GM21447 (cell line): Measurements from ENCODE around the gene TARP.

Experiments
- ATAC-seq: cut with Tn5 transposase; IDR thresholded peaks from one replicate; pipeline ENCODE4 v1.9.1; 2021; ENCODE audit not compliant: unreplicated experiment

The TARP gene

DNA sequence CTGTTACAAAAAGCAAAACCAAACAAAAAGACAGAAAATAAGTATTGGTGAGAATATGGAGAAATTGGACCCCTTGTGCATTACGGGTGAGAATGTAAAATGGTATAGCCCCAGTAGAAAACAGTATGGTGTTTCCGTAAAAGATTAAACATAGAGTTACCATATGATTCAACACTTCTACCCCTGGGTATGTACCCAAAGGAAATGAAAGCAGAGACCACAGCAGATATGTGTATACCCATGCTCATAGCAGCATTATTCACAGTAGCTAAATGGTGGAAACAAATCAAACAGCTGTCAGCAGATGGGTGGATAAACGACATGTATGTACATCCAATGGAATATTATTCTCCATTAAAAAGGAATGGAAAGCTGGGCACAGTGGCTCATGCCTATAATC lies 53.0 kb downstream of the TARP start:
- no peak for ATAC-seq

DNA sequence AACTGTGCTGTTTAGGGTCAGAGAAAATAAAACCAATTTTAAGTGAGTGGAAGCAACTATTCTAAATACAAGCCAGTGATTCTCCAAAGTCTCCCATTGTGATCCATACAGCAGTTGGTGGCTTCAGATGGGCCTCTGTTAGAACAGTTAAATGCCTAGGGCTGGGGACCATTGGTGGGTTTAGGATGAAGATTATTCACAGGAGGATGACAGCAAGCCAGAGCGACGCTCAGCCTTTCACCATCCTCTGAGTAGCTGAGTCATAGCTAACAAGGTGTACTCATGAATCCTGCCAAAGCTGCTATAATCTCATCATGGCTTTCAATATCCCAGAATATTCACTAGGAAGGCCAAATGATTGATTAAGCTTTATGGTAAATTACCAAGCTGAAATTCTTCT lies 55.8 kb downstream of the TARP start:
- ATAC-seq, result no peak

DNA sequence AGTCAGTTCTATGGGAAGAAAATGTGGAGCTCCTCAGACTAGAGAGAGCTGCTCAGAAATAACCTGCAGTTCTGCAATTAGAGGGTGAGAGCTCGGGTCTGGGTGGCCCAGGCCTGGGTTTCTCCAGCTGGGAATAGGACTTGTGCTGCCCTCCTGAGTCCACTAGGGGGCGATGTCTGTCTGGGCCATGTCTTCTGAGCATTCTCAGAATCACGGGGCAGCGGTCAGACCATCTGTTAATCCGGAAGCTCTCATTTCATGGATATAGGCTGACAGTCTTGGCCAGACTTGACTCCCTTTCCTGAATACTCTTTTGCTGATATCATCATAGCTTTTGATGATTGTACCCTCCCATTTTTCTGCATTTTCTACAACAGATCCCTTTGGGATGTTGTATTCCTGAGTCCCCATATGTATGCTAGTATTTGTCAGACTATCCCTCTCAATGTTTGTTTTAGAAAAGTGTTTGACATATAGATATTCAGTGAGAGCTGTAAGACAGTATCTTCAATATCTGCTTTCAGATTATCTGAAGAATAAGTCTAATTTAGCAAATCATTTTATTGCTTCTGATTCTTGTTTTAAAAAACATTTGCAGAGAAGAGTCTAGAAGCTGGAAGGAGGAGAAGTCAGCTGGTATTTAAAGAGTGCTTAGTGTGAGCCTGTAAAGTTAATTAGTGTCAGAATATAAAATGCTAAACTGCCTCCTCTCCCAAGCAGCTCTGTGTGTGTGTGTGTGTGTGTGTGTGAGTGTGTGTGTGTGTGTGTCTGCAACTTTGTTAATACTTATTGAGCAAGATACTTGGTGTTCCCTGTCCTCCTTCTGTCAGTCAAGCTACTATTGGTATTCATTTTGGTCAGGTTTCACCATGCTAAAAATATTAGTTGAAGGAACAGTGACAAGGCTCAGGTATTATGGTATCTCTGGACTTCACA lies 57.4 kb downstream of the TARP start:
- peak; percentile 96 for ATAC-seq

GRCh38 chr7:38215115-38215514 lies 58.3 kb downstream of the TARP start:
- no peak for ATAC-seq

DNA sequence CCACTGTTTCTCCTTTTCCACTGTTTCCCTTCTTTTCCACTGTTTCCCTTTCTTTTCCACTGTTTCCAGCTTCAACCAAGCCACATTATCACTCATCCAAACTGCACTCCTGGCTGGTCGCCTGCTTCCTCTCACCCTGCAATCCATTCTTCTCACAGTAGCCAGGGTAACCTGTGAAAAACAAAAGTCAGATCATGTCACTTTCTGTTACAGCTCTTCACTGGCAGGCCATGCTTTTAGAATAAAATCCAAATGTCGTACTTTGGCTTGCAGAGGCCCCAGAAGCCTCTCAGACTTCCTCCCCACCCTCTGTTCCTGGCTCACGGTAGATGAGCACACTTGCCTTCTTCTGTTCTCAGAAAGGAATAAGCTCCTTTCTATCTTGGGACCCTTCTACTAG lies 61.5 kb downstream of the TARP start:
- ATAC-seq, result no peak

DNA sequence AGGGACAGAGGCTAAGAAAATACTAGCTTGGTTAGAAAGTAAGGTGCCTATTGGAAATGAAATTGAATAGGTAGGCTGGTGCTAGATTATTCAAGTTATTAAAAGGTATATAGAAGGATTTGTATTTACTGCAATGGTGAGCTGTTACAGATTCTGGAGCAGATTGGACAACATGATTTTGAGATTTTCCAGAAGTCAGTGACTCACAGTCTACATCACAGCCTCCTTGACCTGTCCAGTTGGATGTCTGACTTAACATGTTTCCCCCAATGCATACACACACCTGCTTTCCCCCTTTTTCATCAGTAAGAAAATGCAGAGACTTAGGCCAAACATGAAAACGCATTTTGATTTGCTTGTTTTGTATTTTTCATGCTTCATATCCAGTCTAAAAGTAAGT lies 62.0 kb downstream of the TARP start:
- no peak for ATAC-seq
